Keratinocyte (primary cell): Measurements from ENCODE around the gene ARHGEF16. TPM values are rescaled to one million over a fixed set of nuclear protein-coding genes. Genes with fewer than 3 reads are reported as not detected.

Source experiments
- DNase-seq: peaks from one replicate; pipeline ENCODE4 v3.0.0-alpha.2; 2011; ENCODE audit warnings: low read depth, missing footprints, low spot score
- FAIRE-seq: peaks from 2 replicates; lab custom pipeline; 2011; peaks lifted over from hg19 to GRCh38; lab: Jason Lieb, UNC
- H2AFZ ChIP-seq: 2 replicates; pipeline ENCODE4 v1.6.0; 2012; ENCODE audit warnings: low read length, control low read depth, inconsistent platforms; ENCODE audit not compliant: control insufficient read depth
- H3K27ac ChIP-seq: 2 replicates; pipeline ENCODE4 v1.5.1; 2011; ENCODE audit warnings: low read length; ENCODE audit not compliant: control insufficient read depth, insufficient read depth
- H3K27me3 ChIP-seq: 3 replicates; pipeline ENCODE4 v1.6.0; 2011; ENCODE audit warnings: low read length; ENCODE audit not compliant: control insufficient read depth, insufficient read depth; ENCODE audit errors: extremely low read depth
- H3K36me3 ChIP-seq, 2 experiments: 2 replicates in 1 of 2; 3 replicates in 1 of 2; pipeline ENCODE4 v1.5.1; 2011; ENCODE audit warnings: low read length in 2 of 2, mild to moderate bottlenecking in 1 of 2; ENCODE audit not compliant: control insufficient read depth in 2 of 2, insufficient read depth in 2 of 2; ENCODE audit errors: extremely low read depth in 1 of 2
- H3K4me1 ChIP-seq: 3 replicates; pipeline ENCODE4 v1.5.1; 2011; ENCODE audit warnings: low read length; ENCODE audit not compliant: control insufficient read depth, insufficient read depth; ENCODE audit errors: extremely low read depth
- H3K4me2 ChIP-seq: 3 replicates; pipeline ENCODE4 v1.6.0; 2011; ENCODE audit warnings: low read depth, low read length; ENCODE audit not compliant: control insufficient read depth, insufficient read depth; ENCODE audit errors: extremely low read depth
- H3K4me3 ChIP-seq, 3 experiments: fragments of 200-600 bp in 1 of 3; sonication (generic) in 1 of 3; 2 replicates in 2 of 3; 3 replicates in 1 of 3; pipeline ENCODE4 v1.5.1; 2011 to 2016; ENCODE audit warnings: low read length in 3 of 3, mild to moderate bottlenecking in 3 of 3, control low read depth in 2 of 3, inconsistent platforms in 1 of 3, low read depth in 1 of 3, mixed read lengths in 1 of 3, mixed run types in 1 of 3, moderate library complexity in 1 of 3; ENCODE audit not compliant: control insufficient read depth in 2 of 3, insufficient read depth in 2 of 3; ENCODE audit errors: extremely low read depth in 1 of 3
- H3K79me2 ChIP-seq: 2 replicates; pipeline ENCODE4 v1.6.0; 2012; ENCODE audit warnings: low read length; ENCODE audit not compliant: control insufficient read depth, insufficient read depth
- H3K9ac ChIP-seq: 3 replicates; pipeline ENCODE4 v1.6.0; 2011; ENCODE audit warnings: low read length; ENCODE audit not compliant: control insufficient read depth, insufficient read depth; ENCODE audit errors: extremely low read depth
- H3K9me1 ChIP-seq: 3 replicates; pipeline ENCODE4 v1.6.0; 2011; ENCODE audit warnings: low read length; ENCODE audit not compliant: control insufficient read depth, insufficient read depth; ENCODE audit errors: extremely low read depth
- H3K9me3 ChIP-seq: 2 replicates; pipeline ENCODE4 v1.5.1; 2012; ENCODE audit warnings: low read depth, low read length; ENCODE audit not compliant: control insufficient read depth
- H4K20me1 ChIP-seq: 3 replicates; pipeline ENCODE4 v1.6.0; 2011; ENCODE audit warnings: low read length; ENCODE audit not compliant: control insufficient read depth, insufficient read depth; ENCODE audit errors: extremely low read depth
- EZH2 ChIP-seq: IDR thresholded peaks from one replicate; pipeline ENCODE4 v1.6.1; 2012; ENCODE audit warnings: inconsistent platforms, mild to moderate bottlenecking, low read length, moderate library complexity
- dilution Hi-C: fragments of 300-500 bp; cut with MboI; formaldehyde crosslinking; loops from one replicate; pipeline ENCODE4 v1.7.0; 2020; ENCODE audit warnings: low sequenced_read_pairs; ENCODE audit not compliant: extremely low pct_ligation_motif_present
- polyA plus RNA-seq, 5 experiments: library from polyadenylated mRNA; depleted of rRNA in 3 of 5; stranded (reverse) in 3 of 5; stranded (forward) in 1 of 5; unstranded in 1 of 5; fragments of >200 nt; gene quantifications; 1 replicate in 1 of 5; 2 replicates in 3 of 5; 3 replicates in 1 of 5; pipeline versions ENCODE4 v1.2.1 to v1.2.3, GENCODE V29; 2011 to 2012; ENCODE audit warnings: missing spikeins in 2 of 5, low read depth in 1 of 5, low replicate concordance in 1 of 5
- TF ChIP-seq, protein P1 (sequence below), 3 experiments: IDR thresholded peaks in 1 of 3; conservative IDR thresholded peaks in 1 of 3; optimal IDR thresholded peaks in 1 of 3; 2 replicates in 2 of 3; 3 replicates in 1 of 3; pipeline versions ENCODE3 to v1.5.1; 2011; ENCODE audit warnings: low read length in 3 of 3, mild to moderate bottlenecking in 3 of 3, moderate library complexity in 2 of 3, control low read depth in 1 of 3, inconsistent platforms in 1 of 3; ENCODE audit not compliant: insufficient read depth in 2 of 3; ENCODE audit errors: extremely low read depth in 1 of 3

ARHGEF16 gene
- polyA plus RNA-seq, 1 donor (not counting 4 experiments of a cell fraction or from before 2014, with no cell fraction given) = 6.2 TPM

DNA sequence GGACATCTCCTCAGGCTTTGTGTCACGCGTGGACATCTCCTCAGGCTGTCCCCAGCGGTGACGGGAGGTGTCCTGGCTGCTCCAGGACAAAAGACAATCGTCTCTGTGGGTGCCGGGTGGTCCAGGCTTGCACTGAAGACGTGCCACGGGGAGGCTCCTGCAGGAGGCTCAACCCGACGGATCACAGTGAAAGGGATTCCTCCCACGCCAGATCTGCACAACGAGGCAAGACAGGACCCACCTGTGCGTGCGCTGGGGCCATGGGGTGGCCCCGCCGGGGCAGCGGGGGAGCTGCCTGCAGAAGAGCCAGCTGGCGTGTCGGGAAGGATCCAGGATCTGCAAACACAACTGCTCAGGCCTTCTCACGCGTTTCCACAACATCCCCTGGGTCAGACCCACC lies 18.8 kb upstream of the ARHGEF16 start:
- H3K27me3 ChIP-seq = no peaks in the 10 kb centered on the region
- dilution Hi-C loops = no loop called here

DNA sequence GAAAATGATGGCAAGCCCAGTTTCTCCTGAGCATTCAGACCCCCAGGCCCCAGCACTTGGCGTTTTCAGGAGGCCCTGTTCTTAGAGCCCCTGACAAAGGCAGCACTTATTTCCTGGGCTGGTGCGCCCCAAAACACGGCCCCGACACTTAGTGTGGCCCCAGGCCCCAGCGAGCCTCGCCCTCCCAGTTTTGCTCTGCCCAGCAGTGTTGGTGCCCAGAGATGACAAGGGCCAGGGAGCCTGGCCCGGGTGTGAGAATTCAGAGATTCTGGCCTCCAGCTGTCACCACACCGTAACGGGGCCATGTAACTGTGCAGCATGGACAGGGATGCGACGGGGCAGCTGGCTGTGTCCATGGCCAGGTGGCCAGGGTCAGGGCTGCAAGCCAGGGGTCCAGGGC lies 18.0 kb upstream of the ARHGEF16 start:
- FAIRE-seq (no peak), DNase-seq (no peak)
- dilution Hi-C loops = no loop called here
- Histone ChIP-seq H3K4me1 (no peaks in the 10 kb centered on the region), H3K27me3 (no peaks in the 10 kb centered on the region), H3K4me2 (no peak overlapping the region), H3K79me2 (no peaks in the 10 kb centered on the region), H3K36me3 (no peaks in the 10 kb centered on the region), H3K27ac (no peak overlapping the region), H2AFZ (no peak overlapping the region), H3K4me3 (no peak overlapping the region), H3K9me1 (no peaks in the 10 kb centered on the region), H4K20me1 (no peaks in the 10 kb centered on the region), H3K9me3 (no peaks in the 10 kb centered on the region), H3K9ac (no peak overlapping the region)
- TF ChIP-seq, protein P1, sequence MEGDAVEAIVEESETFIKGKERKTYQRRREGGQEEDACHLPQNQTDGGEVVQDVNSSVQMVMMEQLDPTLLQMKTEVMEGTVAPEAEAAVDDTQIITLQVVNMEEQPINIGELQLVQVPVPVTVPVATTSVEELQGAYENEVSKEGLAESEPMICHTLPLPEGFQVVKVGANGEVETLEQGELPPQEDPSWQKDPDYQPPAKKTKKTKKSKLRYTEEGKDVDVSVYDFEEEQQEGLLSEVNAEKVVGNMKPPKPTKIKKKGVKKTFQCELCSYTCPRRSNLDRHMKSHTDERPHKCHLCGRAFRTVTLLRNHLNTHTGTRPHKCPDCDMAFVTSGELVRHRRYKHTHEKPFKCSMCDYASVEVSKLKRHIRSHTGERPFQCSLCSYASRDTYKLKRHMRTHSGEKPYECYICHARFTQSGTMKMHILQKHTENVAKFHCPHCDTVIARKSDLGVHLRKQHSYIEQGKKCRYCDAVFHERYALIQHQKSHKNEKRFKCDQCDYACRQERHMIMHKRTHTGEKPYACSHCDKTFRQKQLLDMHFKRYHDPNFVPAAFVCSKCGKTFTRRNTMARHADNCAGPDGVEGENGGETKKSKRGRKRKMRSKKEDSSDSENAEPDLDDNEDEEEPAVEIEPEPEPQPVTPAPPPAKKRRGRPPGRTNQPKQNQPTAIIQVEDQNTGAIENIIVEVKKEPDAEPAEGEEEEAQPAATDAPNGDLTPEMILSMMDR (optimal IDR thresholded peaks at IDR 0.05 in 1 of 3, IDR thresholded peaks at IDR 0.05 in 1 of 3, conservative IDR thresholded peaks at IDR 0.05 in 1 of 3; ENCODE audit: extremely low read depth in 1 of 3, insufficient read depth in 2 of 3, low read length in 3 of 3) = no peak
- no peak for TF ChIP-seq EZH2

More for the DNA sequence above, 18.8 kb upstream of the ARHGEF16 start:
- H3K9ac ChIP-seq = no peak overlapping the region
- no peaks in the 10 kb centered on the region for H3K9me3 ChIP-seq
- no peaks in the 10 kb centered on the region for H3K9me1 ChIP-seq
- no peaks in the 10 kb centered on the region for H3K4me1 ChIP-seq
- FAIRE-seq (no peak), DNase-seq (no peak)
- no peak for TF ChIP-seq EZH2
- TF ChIP-seq, protein P1 (optimal IDR thresholded peaks at IDR 0.05 in 1 of 3, IDR thresholded peaks at IDR 0.05 in 1 of 3, conservative IDR thresholded peaks at IDR 0.05 in 1 of 3; ENCODE audit: extremely low read depth in 1 of 3, insufficient read depth in 2 of 3, low read length in 3 of 3) = no peak
- no peak overlapping the region for H3K4me2 ChIP-seq
- H3K36me3 ChIP-seq = no peaks in the 10 kb centered on the region
- no peak overlapping the region for H2AFZ ChIP-seq
- no peaks in the 10 kb centered on the region for H3K79me2 ChIP-seq
- H3K27ac ChIP-seq = no peak overlapping the region
- H3K4me3 ChIP-seq = no peak overlapping the region
- H4K20me1 ChIP-seq = no peaks in the 10 kb centered on the region
